HG03442 (cell line): ENCODE measurements around the gene TNS4.

ENCODE experiments used
- ATAC-seq: cut with Tn5 transposase; IDR thresholded peaks from one replicate; pipeline ENCODE4 v1.9.1; 2021; ENCODE audit warnings: mild to moderate bottlenecking, moderate library complexity; ENCODE audit not compliant: unreplicated experiment

The TNS4 gene

DNA sequence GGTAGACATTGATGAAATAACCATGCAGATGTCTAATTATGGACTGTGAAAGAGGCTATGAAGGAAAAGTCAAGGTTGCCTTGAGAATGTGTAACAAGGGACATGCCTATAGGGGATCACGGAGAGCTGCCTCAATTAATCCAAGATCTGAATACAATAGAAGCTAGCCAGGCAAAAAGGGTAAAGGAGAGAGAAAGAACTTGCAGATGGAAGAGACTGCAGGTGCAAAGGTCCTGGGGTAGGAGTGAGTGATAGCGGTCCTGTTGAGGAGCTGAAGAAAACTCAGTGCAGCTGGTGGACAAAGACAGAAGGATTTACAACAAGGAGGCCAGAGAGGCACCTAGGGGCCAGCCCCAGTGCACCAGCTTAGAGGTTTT, 15.9 kb upstream of the TNS4 start:
- ATAC-seq: no peak

DNA sequence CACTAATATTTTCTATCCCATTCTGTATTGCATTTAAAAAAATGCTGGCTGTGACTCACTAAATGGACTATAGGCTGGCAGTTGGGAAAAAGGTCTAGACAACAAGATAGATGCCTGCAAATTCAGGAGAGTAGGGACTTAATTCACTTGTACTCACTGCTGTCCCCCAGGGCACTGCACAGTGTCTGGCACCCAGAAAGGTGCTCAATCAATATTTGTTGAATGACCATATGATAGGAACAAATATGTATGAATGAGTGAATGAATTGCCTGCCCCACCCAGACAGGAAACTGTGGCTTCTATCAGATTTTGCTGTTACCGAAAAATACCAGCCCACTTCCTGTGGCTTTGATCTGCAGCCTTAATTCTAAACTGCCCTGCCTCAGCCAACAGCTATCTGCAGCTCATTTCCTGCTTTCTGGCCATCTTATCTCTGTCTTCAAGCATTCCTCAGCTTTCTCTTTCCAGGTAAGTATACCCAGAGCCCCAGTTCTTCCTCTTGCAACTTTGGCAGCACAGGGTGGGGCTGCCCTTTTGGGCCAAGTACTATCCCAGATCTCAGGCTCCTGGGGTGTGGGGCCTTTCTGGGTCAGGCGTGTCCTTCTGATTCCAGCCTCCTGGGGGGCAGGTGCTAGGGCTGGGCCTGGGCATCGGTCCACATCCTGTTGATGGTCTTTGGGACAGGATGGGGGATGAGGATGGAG, 15.3 kb upstream of the TNS4 start:
- no peak for ATAC-seq

DNA sequence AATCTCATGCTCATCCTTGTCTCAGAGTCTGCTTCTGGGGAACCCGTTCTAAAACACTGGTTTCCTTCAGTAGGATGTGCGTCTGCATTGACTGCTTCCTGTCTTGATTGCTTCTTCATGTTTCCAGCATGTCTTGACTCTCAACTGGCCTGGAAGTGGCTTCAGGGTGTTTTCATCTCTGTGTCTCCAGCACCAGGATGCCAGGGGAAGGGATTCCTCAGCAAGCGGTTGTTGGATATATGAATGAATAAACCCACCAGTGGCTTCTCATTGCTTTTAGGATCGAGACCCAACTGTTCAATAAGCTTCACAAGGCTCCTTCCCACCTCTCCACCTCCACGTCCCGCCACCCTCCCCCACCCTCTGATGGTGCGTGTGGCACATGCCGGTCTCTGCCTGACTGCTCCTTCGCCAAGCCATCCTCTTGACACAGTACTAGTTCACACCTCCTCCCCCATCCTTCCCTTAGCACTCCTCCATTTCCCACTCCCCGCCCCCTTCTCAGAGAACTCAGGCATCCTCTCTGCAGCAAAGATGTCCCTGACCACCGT, 14.1 kb upstream of the TNS4 start:
- ATAC-seq: no peak

DNA sequence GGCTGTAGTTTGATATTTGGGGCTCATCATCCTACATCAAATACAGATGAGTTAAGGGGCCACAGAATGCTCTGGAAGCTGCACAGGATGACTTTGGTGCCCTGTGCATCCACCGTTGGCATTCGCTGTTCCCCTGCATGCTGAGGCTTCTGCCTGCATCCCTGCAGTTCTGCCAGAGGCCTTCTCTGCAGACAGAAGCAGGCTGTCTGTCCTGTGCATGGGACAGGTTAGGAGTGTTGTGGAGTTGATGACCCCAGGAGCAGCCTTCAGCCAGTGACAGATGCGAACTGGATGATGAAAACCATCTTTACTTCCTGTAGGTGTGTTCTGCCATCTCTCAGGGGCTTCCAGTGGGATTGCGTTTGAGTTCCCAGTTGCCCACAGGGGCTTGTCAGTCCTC, 13.6 kb upstream of the TNS4 start:
- ATAC-seq: no peak

DNA sequence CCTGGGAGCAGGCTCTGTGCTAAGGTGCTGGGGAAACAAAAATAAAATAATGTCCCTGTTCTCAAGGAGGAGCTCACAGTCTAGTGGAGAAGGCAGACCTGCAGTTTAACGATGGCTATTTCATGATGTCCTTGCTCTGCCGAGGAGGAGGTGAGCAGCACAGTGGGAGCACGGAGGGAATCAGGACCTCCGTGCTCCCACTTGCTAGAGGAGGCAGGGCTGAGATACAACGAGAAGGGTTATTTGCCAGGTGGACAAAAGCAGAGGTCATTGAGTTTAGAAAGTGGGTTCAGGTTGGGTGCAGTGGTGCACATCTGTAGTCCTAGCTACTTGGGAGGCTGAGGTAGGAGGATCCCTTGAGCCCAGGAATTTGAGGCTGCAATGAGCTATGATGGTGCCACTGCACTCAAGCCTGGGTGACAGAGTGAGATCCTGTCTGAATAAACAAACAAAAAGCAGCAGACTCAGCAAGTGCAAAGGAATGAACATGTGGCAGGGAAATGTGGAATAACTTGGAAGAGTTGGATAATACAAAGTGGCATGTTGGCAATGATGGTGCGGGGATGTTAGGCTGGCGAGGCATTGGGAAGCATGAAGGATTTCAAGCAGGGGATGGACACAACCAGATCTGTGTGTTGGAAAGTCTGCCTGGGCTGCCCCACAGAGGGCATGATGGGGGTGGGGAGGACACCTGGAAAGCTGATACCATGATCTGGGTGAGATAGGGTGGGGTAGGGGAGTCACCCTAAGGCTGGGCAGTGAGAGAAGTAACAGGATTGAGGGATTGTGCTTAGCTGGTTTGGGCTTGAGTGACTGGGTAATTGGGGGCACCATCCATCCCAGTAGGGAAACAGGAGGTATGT, 12.8 kb upstream of the TNS4 start:
- no peak for ATAC-seq

DNA sequence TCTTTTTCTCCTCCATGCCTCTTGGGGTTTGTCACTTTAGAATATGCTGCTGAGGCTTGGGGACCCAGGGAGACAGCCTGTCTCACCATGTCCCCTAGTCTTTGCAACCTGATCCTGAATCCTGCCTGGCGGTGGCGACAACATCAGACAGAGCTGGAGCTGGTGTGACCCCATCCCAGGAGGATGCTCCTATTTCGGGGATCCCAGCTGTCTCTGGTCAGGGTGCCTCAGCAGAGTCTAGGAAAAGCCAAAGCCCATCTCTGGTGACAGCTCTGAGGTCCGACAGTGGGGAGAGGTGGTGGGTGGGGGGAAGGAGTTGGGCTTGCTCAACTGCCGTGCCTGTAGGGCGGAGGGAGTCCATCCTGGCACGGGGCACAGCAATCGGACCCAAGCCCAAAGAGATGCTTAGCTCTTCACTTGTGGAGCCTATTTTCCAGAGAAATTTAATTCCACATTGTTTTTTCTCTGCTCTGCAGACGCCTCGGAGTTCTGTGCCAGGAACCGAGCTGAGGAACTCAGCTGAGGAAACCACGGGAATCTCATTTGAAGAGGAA, 10.3 kb upstream of the TNS4 start:
- ATAC-seq: no peak

DNA sequence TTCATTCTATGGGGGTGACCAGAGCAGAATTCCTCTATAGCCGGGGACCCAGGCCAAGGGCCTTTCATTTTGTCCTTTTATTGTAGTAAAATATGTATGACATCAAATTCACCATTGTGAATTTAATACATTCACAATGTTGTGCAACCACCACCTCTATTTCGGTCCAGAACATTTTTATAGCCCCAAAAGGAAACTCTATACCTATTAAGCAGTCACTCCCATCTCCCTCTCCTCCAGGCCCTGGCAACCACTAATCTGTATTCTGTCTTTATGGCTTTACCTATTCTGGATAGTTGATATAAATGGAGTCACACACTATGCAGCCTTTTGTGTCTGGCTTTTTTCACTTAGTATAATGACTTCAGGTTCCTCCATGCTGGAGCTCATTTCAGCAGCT, 9.7 kb upstream of the TNS4 start:
- ATAC-seq: no peak

DNA sequence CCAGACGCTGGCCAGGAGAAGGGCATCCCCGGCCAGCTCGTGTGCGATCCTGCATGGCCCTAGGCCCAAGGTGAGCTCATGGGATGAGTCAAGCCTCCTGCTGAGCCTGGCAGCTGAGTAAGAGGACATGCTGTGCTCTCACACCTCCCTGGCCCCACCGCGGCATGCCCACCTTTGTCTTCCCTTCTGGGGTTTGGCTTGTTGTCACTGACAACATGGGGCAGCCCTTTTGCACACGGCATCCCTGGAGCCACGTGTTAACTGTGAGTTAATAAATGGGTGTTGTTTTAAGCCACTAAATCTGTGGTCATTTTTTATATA, 8.9 kb upstream of the TNS4 start:
- ATAC-seq: no peak

DNA sequence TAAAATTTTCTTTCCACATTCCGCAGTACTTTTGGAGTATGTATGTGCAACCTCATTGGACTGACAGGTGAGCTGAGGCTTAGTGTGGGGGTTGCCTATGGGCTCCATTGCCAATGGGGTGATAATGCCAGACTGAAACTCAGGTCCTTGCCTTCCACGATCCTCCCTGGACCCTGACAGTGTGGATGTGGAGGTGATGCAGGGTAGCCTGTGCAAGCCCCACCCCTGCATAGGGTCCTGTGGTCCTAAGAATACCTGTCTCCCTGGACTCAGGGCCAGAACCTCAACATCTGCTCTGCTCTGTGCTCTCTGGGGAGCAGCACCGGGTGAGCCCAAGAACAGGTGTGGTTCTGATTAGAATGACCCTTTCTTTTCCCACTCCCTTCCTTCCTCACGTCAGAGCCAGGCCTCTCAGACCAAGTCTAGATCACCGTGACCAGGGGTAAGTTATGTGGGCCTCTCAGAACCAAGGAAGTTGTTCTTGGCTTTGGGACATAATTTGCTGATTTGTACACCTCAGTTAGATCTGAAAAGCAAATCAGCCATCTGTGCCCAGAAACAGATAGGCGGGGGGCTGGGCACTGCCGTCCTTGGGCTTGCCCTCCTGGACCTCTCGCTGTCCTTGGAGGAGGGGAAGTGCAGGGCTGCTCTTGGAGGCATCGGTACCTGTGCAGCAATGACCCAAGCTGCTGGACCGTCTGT, 8.4 kb upstream of the TNS4 start:
- no peak for ATAC-seq

DNA sequence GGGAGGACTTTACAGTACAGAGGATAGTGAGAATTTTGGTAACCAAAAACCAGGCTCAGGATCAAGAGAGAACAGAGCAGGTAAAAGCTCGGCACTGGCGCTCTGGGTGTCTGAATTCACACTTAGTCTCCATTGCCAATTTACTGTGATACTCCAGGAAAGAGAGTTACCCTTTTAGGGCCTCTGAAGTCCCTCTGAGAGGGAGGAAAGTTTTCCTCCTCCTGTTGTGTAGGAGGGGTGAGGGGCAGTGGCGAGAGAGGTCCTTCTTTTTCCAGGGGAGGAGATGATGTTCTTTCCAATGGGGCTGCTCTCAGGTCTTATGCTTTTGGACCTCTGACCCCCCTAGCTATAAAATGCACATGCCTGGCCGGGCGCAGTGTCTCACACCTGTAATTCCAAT, 5.4 kb upstream of the TNS4 start:
- no peak for ATAC-seq

DNA sequence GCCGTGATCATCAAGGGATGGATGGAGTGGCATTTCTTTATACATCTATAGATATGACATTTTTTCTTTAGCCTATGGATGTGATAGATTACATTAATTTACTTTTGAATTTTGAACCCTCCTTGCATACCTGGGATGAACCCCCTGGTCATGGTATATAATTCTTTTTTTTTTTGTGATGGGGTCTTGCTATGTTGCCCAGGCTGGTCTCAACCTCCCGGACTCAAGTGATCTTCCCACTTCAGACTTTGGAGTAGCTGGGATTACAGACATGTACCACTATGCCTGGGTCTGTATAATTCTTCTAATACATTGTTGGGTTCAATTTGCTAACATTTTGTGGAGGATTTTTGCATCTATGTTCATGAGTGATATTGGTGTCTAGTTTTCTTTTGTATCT, 1.7 kb upstream of the TNS4 start:
- no peak for ATAC-seq

DNA sequence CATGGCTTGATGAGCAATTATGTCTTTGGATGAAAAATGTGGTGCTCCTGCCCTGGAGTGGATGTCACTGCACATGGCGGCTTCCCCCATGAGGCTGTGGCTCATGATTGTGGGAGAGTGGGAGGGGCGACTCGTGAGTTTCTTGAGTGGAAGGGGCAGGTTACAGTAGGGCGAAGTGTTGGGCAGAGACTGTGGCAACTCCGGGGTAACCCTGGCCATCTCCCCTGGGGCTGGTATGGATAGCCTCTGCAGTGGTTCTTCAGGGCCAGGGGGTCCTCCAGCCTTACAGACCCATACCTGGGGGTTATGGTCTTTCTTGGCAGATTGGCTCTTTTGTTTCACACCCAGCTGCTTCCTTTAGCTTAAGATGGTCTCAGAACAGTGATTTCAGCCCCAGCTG, 1.3 kb upstream of the TNS4 start:
- ATAC-seq: no peak

DNA sequence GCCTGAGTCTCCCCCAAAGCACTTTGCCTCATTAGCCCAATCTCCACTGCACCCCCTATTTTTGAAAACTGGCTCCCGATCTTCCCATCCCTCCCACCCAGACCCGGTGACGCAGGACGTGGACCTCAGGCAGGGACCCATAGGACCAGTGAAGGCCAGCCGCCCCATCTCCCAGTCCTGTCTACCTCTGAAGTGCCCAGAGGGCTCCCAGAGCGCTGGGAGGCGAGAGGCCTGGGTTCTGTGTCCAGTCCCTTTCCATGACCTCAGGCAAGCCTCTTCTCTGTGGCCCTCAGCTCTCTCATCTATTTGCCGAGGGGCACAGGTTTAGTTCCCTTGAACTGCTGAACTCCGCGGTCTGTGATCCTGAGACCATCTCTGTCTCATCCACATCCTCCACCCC, 714 bp downstream of the TNS4 start:
- no peak for ATAC-seq

DNA sequence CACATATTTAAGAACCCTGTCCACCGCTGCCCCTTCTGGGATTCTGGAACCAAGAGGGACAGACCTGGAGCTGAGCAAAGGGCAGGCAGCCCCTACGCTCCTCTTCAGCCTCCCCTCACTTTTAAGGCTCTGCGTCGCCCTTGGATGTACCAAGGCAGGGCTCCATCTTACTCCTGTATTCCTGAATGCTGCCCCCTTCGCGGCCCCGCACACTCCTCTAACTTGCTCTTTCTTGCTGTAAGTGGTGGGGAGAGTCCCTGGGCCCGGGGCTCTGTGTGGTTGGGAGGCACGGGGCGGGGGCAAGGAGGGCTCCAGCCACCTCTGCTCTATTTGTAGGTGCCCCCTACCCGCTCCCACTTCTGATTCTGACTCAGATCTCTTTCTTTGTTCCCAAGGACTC, 1.2 kb downstream of the TNS4 start:
- no peak for ATAC-seq

DNA sequence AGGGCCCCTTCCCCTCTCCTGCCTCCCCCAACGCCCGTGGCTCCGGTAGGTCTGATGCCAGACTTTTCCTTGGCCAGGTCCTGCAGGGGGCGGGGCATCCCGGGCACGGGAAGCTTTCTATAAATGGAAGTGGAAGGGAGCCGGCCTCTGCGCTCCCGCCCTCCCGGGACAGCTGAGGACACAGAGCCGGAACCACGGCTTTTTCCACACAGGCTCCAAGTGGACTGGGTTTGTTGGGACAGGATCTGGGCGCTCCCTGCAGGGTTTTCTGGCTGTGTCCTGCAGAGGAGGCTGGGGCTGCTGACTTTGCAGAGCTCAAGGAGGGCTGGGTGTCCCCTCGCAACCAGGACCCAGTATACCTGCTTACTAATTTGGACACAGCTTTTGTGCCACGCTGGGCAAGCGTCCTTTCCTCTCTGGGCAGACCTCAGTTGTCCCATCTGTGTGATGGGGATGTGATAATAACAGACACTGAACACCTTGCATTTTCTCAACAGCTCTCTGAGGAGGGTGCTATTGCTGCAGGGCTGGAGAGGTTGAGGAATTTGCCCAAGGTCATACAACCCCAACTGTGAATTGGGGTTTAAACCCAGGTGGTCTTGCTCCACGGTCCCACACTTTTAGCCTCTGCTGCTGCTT, 1.8 kb downstream of the TNS4 start:
- ATAC-seq: no peak

DNA sequence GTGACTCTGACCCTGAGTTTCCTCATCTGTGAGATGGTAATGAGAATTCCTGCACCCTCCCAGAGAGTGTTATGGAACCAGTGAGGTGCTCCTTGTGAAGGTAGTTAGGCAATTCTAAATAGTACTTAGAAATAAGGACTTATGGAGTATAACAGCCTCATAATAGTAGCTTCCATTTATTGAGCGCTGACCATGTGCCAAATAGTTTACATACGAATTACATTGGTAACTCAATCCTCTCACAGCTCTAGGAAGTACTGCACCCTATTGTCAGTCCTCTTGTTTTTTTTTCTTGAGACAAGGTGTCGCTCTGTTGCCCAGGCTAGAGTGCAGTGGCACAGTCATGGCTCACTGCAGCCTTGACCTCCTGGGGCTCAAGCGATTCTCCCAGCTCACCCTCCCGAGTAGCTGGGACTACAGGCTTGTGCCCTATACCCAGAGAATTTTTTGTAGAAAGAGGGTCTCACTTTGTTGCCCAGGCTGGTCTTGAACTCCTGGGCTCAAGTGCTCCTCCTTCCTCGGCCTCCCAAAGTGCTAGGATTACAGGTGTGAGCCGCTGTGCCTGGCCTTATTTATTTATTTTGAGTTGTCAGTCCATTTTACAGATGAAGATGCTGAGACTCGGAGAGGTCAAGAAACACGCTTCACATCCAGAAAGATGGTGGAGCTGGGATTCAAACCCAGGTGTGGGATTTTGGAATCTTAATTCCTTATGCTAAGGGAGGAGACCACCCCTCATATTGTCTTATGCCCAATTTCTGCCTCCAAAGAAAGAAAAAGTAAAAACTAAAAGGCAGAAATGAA, 2.9 kb downstream of the TNS4 start:
- no peak for ATAC-seq

DNA sequence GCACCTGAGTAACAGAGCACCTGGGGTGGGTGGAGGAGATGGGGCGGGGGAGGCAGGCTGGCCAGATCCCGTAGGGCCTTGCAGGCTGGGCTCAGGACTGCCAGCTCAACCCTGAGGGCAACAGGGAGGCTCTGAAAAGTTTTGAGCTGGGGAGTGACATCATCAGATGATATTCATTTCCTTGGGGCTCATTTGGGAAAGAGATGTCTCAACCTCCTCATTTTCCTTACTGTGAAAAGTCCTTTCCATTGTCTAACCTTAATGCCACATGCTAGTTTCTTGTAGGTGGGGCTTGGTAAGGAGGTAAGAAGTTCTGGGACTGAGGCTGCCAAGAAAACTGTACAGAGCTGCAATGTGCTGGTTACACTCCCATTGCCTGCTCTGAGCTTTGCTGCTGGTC, 3.7 kb downstream of the TNS4 start:
- ATAC-seq: no peak

DNA sequence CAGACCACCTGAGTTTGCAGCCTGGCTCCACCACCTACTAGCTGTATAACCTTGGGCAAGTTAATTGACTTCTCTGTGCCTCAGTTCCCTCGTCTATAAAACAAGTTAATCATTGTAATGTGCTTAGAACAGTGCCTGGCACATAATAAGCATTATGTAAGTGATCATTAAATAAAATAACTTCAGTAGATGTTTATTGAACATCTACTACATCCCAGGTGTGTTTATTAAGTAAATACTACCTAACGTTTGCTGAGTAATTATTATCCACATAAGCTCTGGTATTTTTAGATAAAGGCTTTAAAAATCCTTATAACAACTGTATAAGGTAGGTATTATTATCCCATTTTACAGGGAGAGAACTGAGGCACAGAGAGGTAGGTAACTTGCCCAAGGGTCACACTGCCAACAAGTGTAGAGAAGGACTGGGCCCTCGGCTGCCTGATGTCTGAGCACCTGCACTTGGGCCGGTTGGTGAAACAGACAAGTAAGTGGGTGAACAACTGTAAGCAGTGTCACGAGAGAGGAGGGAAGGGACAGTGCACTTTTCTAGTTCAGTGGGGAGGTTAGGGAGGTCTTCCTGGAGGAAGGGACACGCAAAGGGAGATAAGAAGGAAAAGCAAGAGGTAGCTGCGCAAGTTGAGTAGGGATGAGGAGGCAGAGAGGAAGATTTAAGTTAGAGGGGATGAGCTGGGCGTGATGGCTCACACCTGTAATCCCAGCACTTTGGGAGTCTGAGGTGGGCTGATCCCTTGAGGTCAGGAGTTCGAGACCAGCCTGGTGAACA, 4.6 kb downstream of the TNS4 start:
- no peak for ATAC-seq

DNA sequence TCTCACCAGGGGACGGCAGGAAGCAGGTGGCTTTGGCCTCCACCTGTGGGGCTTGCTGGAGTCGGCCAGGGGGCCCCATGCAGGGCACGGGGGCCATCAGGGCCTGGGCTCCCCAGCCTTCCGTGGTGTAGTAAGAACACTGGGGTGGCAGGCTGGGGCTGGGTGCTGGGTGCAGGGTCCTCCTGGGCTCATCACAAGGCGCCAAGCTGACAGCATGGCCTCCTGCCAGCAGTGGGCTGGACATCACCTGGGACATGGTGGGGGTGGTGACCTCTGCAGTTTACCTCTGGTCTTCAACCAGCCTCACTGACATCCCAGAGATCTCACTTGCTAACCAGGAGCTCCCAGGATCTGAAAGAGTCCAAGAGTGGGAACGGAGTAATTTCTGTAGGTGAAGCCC, 5.3 kb downstream of the TNS4 start:
- no peak for ATAC-seq
